ACHN (cell line): Measurements from ENCODE around the gene SLC35G3.
"Not testable (repeated sequence)": the region's sequence is repeated elsewhere in the genome, so short reads cannot be mapped to it uniquely, and the experiment has no call there.

ENCODE experiments used
- DNase-seq: peaks from one replicate; pipeline ENCODE4 v3.0.0-alpha.2; 2015
- in situ Hi-C: cut with HindIII; loops from 2 replicates; pipeline ENCODE4 v1.10.0; 2017; ENCODE audit warnings: low sequenced_read_pairs, low pct_ligation_motif_present, low pct_unique_long_range_greater_than_20kb

SLC35G3 gene

DNA sequence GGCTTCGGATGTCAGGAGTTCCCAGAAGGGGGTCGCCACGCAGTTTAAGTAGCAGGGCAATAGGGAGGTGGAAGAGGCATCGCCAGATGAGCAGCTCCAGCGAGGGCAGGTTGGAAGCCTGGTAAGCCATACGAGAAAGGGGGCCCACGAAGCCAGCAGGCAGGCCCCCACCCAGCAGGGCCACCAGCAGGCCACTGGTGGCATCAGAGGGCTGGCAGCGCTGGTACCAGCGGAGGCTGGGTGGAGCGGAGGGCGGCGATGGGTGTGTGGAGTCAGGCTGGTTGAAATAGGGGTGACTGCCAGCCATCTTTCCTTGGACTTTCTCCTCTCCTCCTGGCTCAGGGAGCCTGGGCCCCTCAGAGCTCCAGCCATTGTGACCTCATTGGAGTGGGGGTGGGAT, at the start of gene SLC35G3:
Gene SLC35G3 (minus strand): TSS at position 393 of the 400 bp plus-strand sequence. CDS start 86 bp downstream, at position 307.
- not testable (repeated sequence) for DNase-seq

GRCh38 chr17:35243561-35244340, 49.6 kb upstream of the SLC35G3 start:
- peak; percentile 61 for DNase-seq
- in situ Hi-C loops: no loop called here

More for the DNA sequence above, at the start of gene SLC35G3:
- in situ Hi-C loops: not testable (repeated sequence)

DNA sequence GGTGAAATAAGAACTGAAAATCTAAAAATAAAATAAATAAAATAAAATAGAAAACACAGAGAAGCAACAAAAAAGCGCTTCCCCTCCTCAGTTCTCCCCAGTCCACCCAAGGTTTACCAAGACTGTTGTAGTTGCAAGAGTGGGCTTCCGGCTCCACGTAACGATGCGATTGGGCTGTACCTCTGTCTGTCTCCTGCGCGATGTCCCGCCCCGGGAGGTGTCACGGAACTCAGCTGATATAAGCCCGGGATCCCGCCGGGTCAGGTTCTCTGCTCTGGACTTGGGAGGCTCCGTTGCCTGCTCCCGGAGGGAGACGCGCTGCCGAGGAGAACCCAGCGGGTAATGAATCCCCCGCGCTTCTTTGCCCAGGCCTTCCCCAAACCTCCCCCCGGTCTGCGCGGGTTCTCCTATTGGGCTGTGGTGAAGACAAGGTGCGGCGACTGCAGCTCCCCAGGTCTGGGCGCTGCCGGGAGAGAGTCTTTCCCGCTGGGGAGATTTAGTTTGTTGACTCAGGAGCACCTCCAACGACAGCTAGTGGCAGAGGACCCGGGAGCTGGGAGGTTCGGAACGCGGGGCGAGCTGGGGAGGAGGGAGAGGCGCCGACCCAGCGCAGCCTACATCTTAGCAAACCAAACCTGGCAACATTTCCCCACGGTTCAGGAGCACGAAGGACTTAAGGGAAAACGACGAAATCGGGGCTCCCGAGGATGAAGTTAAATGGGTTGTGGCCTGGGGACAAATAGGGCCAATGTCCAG, 48.8 kb upstream of the SLC35G3 start, which contains the start of gene SLFN5:
Gene SLFN5 (plus strand): TSS at position 268 of the 756 bp plus-strand sequence. CDS start 15,619 bp downstream, outside the sequence.
- in situ Hi-C loops: no loop called here
- DNase-seq: peak; percentile 93

DNA sequence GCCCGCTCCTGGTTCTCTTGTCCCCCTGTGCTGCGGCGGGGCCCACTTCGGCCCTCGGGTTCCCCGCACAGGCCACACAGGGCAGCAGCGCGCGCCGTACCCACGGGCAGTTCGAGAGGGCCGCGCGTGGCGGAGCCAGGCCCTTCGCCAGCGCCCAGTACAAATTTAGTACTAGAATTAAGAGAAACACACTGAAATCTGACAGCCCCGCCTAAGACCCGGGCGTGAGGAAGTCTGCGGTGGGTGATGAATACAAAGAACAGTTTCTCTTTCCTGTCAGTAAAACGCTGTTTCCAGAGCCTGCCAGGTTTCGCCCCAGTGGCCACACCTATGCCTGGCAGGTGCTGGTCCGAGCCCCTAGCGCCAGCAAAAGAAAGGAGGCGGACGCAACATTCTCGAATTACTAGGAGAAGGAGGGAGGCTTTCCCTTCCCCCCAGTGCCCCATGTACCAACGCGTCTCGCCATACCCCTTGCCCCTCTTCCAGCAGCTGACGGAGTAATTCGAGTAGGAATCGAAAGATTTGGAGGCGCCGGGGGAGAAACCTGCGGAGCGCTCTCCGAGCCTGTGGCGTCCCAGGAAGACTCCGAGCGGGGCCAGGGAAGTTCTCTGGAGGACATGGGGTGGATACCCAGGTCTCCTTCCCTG, 48.1 kb upstream of the SLC35G3 start:
- in situ Hi-C loops: no loop called here
- peak; percentile 75 for DNase-seq

GRCh38 chr17:35241520-35241919, 47.3 kb upstream of the SLC35G3 start:
- in situ Hi-C loops: no loop called here
- no peak for DNase-seq

GRCh38 chr17:35240861-35241260, 46.7 kb upstream of the SLC35G3 start:
- no peak for DNase-seq
- in situ Hi-C loops: no loop called here

DNA sequence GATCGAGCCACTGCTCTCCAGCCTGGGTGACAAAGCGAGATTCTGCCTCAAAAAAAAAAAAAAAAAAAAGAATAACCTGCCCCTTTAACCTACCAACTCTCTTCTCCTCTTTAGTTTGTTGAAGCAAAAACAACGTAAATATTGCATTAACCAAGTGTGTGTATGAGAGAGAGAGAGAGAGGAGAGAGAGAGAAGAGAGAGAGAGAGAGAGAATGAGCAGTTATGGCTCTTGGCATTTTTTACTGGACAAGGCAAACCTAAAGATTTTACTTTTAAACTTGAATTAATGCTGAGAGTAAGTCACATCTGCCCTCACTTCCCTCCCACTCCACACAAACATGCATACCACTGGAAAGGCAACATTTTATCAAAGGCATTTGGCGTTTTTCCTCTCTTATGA, 45.6 kb upstream of the SLC35G3 start:
- in situ Hi-C loops: no loop called here

DNA sequence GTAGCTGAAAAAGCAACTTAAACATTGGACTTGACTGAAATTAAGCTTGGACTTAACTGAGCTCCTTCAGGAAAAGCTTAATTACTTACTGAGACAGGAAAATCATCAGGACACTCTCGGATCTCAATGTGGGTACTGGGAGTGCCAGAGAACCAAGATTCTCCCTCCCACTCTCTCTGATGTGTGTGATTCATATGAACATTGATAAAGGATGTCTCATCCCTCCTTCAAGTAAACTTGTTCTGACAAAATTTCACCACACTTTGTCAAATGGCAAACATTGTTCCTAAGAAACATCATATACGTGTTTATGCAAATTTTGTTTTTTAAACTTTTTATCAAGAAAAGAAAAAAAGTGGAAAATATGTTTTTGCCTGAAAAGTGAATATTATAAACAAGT, 44.6 kb upstream of the SLC35G3 start:
- in situ Hi-C loops: no loop called here
- DNase-seq: no peak

More for the DNA sequence above, 45.6 kb upstream of the SLC35G3 start:
- DNase-seq: no peak

- in situ Hi-C loops: no loop called here
- DNase-seq: no peak
Observed at GRCh38 chr17:35236821-35237220, 42.6 kb upstream of the SLC35G3 start.

DNA sequence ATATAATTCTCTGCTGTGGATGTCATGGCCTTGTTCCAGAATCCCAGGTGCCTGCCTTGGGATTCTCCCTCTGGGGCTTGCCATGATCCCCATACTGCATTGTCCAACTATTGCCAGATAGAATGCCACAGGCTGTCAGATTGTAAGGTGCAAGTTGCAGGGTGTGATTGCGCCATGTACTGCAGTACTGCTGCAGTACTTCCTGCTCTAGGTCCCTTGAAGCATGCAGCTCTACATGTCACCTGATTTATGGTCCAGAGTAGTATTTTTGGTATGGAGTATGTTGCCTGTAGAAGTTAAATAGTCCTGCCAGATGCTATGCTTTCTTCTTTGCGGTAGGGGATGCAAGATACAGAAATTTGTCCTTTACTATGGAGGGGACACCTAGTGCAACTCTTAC, 41.7 kb upstream of the SLC35G3 start:
- DNase-seq: no peak
- in situ Hi-C loops: no loop called here

GRCh38 chr17:35235289-35235688, 41.1 kb upstream of the SLC35G3 start:
- in situ Hi-C loops: no loop called here
- DNase-seq: no peak

DNA sequence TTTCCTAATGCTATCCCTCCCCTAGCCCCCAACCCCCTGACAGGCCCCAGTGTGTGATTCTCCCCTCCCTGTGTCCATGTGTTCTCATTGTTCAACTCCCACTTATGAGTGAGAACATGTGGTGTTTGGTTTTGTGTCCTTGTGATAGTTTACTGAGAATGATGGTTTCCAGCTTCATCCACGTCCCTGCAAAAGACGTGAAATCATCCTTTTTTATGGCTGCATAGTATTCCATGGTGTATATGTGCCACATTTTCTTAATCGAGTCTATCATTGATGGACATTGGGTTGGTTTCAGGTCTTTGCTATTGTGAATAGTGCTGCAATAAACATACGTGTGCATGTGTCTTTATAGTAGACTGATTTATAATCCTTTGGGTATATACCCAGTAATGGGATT, 40.1 kb upstream of the SLC35G3 start:
- DNase-seq, in situ Hi-C loops: not testable (repeated sequence)

DNA sequence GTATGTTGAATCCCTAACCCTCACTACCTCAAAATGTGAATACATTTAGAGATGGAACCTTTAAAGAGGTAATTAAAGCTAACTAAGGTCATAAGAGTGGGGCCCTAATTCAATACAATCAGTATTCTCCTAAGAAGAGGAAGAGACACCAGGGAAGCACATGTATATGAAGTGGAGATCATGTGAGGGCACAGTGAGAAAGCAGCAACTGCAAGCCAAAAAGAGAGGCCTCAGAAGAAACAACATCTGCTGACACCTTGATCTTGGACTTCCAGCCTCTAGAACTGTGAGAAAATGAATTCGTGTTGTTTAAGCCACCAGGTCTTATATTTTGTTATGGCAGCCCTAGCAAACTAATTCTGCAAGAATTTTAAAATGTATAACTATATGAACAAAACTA, 35.4 kb upstream of the SLC35G3 start:
- no peak for DNase-seq
- in situ Hi-C loops: no loop called here

GRCh38 chr17:35227546-35227945, 33.4 kb upstream of the SLC35G3 start:
- in situ Hi-C loops: no loop called here
- DNase-seq: no peak

DNA sequence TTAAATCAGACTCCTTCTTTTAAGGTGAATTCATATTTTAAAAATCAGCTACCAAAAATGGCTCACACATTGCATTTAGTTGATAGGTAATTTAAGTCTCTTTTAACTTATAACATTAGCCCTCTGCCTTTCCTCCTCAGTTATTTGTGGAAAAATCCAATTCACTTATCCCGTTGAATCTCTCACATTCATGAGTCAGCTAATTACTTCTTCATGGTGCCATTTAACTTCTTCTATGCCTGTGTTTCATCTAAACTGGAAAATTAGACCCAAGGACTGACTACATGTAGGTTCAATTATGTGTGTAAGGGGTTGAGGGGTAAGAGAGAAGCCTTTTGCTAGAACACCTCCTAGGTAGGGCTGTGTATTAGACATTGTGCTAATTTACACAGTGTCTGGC, 30.2 kb upstream of the SLC35G3 start:
- in situ Hi-C loops: no loop called here
- DNase-seq: no peak

DNA sequence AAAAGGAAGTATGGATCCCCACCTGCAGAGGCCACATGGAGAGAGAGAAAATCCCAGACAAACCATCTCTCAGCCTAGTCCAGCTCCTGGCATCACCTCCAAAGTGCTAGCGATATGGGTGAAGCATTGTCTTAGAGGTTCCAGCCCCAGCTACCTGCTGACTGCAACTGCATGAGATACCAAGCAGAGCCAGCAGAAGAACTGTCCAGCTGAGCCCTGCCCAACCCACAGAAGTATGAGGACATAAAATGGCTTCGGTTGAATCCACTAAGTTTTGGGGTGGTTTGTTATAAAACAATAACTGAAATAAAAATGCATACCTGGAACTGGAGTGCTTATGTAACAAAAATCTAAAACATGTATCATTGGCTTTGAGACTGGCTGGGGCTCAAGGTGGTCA, 28.3 kb upstream of the SLC35G3 start:
- DNase-seq: no peak
- in situ Hi-C loops: no loop called here

DNA sequence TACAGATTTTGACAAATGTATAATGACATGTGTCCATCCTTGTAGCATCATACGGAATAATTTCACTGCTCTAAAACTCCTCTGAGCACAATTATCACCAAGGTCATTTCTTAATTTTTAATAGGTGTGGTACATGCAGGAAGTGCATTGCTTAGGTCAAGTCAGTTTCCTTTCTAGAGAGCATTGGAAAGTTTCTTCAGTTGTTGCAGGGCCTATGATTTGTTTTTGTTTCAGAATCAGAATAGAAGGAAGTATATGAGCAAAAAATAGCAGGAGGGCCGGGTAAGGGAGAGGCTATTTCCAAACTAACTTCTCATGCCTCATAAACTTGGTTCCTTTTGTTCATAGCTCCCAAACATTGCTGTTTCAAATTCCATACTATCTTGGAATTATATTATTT, 24.7 kb upstream of the SLC35G3 start:
- no peak for DNase-seq
- in situ Hi-C loops: no loop called here

- no peak for DNase-seq
- in situ Hi-C loops: no loop called here
Observed at GRCh38 chr17:35217107-35217506, 22.9 kb upstream of the SLC35G3 start.

GRCh38 chr17:35214631-35215273, 20.6 kb upstream of the SLC35G3 start:
- in situ Hi-C loops: no loop called here
- no peak for DNase-seq
